HUES6 (cell line): Measurements from ENCODE around the gene COL12A1.

ENCODE experiments used
- H3K27ac ChIP-seq: 2 replicates; pipeline ENCODE4 v1.7.0; 2013; ENCODE audit warnings: low read depth, mild to moderate bottlenecking, low read length, inconsistent platforms
- H3K27me3 ChIP-seq: 2 replicates; pipeline ENCODE4 v1.6.1; 2013; ENCODE audit warnings: low read length; ENCODE audit not compliant: control insufficient read depth, insufficient read depth
- H3K36me3 ChIP-seq: 2 replicates; pipeline ENCODE4 v1.6.1; 2013; ENCODE audit warnings: low read length; ENCODE audit not compliant: control insufficient read depth, insufficient read depth
- H3K4me1 ChIP-seq: 2 replicates; pipeline ENCODE4 v1.6.1; 2013; ENCODE audit warnings: low read length; ENCODE audit not compliant: control insufficient read depth, insufficient read depth
- H3K4me3 ChIP-seq: 2 replicates; pipeline ENCODE4 v1.5.1; 2013; ENCODE audit warnings: low read depth, low read length
- H3K9ac ChIP-seq: one replicate; pipeline ENCODE4 v1.6.1; 2013; ENCODE audit warnings: mild to moderate bottlenecking, low read length
- H3K9me3 ChIP-seq: 2 replicates; pipeline ENCODE4 v1.6.1; 2013; ENCODE audit warnings: low read depth, low read length; ENCODE audit not compliant: control insufficient read depth, insufficient read depth

The COL12A1 gene

DNA sequence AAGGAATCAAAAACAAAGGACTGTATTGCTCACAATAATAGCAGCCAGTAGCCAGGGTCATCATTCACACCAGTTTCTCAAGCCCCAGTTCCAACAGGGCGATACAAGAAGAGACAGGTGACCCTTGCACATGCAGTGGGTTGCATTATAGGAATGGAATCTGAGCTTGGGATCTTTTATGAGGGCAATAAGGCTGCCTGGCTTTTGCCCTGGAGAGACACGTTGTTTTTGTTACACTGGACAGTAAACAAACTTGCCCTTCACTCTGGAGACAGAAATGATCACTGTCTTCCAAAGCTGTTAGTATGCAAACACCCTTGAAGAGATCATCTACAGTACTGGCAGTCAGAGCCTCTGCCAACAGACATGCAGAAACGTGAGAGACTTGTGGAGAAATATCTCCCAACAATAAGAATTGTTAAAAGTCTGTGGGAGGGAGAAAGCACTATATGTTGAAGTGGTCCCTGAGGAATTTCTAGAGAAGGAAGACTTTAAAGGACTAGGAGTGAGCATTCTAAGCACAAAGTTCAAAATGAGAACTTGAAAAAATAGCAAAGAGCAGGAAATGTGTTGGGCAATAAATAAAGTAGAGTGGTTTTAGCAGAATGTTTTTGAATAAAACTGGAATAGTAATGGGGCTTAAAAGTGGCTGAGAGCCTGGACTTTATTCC lies 6.2 kb upstream of the COL12A1 start:
- H3K9ac ChIP-seq: no peak overlapping the region

DNA sequence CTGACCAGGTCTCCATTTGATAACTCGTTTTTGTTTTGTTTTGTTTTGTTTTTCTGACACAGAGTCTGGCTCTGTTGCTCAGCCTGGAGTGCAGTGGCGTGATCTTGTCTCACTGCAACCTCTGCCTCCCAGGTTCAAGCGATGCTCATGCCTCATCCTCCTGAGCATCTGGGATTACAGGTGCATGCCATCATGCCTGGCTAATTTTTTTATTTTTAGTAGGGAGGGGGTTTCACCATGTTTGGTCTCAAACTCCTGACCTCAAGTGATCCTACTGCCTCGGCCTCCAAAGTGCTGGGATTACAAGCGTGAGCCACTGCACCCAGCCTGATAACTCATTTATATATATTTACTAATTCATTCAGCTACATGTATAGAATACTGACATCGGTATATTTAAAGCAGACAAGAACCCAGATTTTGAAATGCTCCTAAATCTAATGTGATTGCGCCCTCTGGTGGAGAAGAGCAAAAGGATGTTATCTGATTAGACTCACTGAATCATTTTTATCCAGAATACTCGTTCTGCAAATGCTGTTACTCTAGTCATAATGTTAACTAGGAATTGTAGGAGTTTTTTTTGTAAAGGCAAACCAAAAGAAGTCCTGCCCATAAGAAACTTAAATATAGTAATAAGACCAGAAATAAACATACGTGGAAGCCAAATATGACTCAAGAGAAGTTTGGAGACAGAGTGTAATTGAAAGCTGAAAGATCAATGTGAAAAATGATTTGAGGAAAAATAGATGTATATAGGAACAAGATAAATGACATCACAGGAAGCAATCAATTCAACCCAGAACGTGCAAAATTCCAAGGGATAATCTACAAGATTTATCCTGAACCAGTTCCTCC lies 5.3 kb upstream of the COL12A1 start:
- Histone ChIP-seq H3K9ac (no peak overlapping the region), H3K36me3 (no peaks in the 10 kb centered on the region), H3K4me1 (peaks cover 40% of the 10 kb centered on the region), H3K4me3 (no peak overlapping the region), H3K27ac (no peak overlapping the region), H3K27me3 (peaks cover 36% of the 10 kb centered on the region), H3K9me3 (no peaks in the 10 kb centered on the region)

More for the DNA sequence above, 6.2 kb upstream of the COL12A1 start:
- Histone ChIP-seq H3K4me3 (no peak overlapping the region), H3K4me1 (peaks cover 36% of the 10 kb centered on the region), H3K27me3 (peaks cover 26% of the 10 kb centered on the region), H3K27ac (no peak overlapping the region), H3K9me3 (no peaks in the 10 kb centered on the region), H3K36me3 (no peaks in the 10 kb centered on the region)

DNA sequence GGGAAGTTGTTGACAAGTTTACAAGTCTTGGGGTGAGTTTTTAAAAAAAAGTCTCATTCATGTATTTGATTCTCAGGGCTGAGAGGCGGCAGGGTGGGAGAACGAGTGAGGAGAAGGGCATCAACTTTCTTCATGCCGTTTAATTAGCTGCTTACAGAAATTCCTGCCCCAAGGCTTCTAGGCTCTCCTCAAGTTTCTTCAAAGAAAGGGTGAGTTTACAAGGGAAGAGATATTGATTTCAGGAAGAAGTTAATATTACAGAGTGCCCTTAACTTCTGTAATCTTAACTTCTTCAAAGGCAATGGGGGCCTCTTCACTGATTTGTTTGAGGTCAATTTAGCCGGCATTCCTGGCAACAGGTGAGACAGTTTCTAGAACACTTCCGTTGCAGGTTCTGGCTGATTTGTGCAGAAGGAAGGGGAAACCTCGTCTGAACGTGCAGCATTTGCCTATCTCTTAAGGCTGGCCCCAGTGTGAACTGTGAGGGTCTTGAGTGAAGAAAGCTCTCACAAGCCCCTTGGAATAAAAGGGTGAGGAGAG lies 3.4 kb upstream of the COL12A1 start:
- Histone ChIP-seq H3K36me3 (no peaks in the 10 kb centered on the region), H3K9me3 (no peaks in the 10 kb centered on the region), H3K27ac (no peak overlapping the region), H3K4me3 (no peak overlapping the region), H3K27me3 (peaks cover 54% of the 10 kb centered on the region), H3K4me1 (peaks cover 45% of the 10 kb centered on the region), H3K9ac (no peak overlapping the region)

DNA sequence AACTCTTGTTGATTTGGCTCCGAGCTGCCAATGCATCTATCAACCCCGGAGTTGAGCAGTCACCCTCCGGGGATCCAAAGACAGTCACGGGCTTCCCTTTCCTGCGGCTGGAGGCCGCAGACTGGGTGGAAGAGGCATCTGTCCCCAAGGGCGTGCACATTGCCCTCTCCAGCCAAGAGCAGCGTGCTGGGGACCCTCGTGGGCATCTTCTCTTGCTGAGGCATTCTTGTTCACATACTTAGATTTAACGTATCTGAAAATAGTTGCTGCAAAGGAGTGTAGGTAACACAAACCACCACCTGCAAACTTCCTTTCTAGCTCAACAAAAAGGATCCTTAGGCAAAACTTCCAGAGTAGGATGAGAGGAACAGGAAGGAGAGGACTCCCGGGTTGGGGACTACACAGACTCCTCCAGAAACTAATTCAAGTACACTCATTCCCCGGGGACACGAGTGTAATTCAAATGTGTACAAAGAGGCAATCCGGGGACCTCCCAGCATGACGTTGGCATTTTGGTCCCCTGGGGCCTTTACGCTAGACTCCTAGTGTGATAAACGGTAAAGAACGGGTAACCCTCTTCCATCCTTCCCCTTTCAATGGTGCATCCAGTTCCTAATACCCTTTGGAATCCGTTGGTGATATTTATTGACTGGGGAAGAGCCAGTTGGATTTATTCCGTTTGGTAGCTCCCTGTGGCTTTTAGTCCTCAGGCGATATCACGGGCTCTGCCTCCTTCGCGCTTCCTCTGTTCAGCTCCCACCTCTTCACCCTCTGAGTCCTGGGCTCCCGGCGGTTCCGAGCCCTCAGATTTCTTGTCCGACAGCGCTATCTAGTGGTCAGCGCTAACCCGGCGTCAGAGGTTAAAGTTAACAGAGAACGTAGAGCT lies 2.7 kb upstream of the COL12A1 start:
- no peak overlapping the region for H3K9ac ChIP-seq
- H3K36me3 ChIP-seq: no peaks in the 10 kb centered on the region
- peak overlapping the region; percentile 71 for H3K4me3 ChIP-seq
- no peaks in the 10 kb centered on the region for H3K9me3 ChIP-seq
- H3K4me1 ChIP-seq: peaks cover 45% of the 10 kb centered on the region
- peaks cover 61% of the 10 kb centered on the region for H3K27me3 ChIP-seq
- no peak overlapping the region for H3K27ac ChIP-seq

DNA sequence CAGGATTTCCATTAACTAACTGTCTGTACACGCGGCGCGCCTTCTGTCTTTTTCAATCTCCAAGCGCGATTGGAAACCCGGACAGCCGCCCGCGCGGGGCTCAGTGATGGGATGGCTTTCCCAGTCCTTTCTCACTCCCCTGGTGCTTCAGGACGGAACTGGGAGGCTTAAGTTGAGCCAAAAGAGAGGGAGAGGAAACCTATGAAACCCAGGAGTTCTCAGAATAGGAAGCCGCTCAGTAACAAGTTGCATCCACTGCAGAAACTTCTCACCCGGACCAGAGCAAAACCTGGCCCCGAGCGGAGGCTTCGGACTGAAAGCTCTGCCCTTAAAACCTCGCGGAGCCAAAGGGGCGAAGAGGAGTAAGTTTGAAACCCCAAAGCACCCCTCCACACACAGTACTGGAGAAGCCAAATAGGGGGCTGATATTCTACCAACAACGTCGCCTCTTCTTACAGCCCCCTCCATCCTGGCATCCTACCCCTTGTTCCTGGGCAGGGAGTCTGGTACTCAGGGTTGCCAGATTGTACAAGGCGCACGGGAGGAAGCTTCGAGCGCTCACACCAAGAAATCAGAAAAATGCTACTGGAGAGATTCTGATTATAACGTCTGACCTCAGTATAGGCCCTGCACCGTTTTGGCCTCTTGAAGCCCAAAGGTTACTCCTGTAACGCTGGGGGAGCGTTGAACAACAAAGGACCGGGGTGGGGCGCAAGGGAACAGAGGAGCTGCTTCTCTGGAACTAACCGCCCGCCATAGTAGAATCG lies 906 bp upstream of the COL12A1 start:
- no peaks in the 10 kb centered on the region for H3K36me3 ChIP-seq
- H3K9ac ChIP-seq: peak overlapping the region; percentile 3
- H3K27me3 ChIP-seq: peaks cover 79% of the 10 kb centered on the region
- peaks cover 29% of the 10 kb centered on the region for H3K4me1 ChIP-seq
- no peaks in the 10 kb centered on the region for H3K9me3 ChIP-seq
- no peak overlapping the region for H3K27ac ChIP-seq
- H3K4me3 ChIP-seq: peak overlapping the region; percentile 71

DNA sequence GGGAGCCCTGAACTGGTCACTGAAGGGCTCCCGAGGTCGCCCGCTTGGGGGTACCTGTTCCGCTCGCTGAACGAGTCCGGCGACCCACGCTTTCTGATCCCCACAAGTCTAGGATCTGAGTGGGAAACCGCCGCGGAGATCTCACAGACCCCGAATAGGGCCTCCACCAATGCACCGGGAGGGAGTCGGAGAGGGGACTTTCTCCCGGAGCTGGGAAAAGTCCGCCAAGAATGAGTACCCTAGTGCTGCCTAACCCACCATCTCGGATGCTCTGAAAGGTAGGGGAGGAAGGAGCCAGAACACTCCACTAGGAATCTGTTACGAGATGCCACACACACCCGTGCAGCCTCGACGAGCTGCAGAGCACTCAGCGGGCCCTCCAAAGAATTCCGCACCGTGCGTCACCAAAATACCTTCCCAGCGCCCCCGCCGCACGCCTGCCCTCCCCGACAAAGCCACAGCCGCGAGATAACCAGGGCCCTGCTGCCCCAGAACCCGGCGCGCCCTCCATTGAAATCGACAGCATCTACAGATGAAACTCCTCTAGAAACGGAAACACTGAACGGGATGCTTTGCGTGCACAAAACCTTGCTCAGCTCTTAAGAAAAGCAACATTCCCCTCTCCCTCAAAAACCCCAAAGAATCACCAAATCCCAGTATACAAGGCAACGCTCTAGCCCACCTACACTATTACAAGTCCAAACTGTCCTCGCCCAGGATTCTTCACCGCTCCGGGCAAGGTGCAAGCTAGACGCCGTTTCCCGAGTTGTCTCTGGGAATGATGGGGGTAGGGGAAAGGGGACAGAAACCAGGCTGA lies 686 bp downstream of the COL12A1 start:
- H3K9me3 ChIP-seq: no peaks in the 10 kb centered on the region
- no peak overlapping the region for H3K27ac ChIP-seq
- H3K9ac ChIP-seq: peak overlapping the region; percentile 39
- peaks cover 28% of the 10 kb centered on the region for H3K4me1 ChIP-seq
- peak overlapping the region; percentile 71 for H3K4me3 ChIP-seq
- H3K36me3 ChIP-seq: no peaks in the 10 kb centered on the region
- peaks cover 95% of the 10 kb centered on the region for H3K27me3 ChIP-seq

DNA sequence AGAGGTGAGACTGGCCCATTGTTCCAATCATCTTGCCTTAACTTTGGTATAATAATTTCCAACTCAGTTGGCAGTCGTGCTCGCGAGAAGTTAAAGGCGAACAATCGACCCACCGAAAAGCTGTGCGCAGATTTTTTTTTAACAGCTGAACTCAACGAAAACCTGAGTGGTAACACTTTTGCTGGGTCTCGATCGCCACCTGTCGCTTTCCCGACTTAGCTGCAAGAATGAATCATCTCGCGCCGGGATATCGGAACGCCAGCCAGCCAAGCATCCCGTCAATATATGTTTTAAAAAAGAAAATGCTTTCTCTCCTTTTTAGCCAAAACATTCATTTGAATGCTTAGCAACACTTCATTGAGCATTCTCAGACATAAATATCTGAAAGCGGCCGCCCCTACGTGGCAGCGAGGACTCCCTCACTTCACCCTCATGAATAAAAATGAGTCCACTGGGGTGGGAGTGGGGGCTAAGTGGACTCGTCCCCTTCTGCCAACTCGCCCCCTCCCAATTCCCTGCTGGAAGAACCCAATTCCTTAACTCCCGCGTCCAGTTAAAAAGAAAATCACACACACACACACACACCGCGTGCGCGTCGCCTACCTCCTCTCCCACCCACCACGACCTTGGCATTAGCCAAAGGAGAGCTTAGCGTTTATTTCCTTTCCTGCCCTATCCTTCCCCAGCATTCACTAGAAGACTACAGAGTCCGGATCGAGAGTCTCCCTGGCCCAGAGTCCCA lies 1.5 kb downstream of the COL12A1 start:
- Histone ChIP-seq H3K9ac (peak overlapping the region; percentile 39), H3K4me1 (peaks cover 28% of the 10 kb centered on the region), H3K36me3 (no peaks in the 10 kb centered on the region), H3K9me3 (no peaks in the 10 kb centered on the region), H3K27me3 (peaks cover 92% of the 10 kb centered on the region), H3K27ac (no peak overlapping the region), H3K4me3 (peak overlapping the region; percentile 71)

DNA sequence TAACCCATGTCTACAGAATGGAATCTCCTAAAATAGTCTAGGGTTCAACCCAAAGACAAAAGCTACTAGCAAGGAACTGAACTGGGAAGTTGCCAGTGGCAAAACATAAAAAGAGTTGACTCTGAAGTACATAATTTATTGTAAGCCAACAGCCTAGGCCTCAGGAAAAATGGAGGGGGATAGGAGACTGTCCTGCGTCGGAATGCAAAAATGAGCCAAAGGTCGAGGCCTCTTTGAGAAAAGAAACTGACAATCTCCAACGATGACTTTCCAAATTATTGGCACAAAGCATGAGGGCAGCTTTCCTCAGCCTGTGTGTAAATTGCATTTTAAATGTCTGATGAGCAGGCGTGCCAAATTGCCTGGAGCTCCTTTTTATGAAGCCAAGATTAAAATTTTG lies 2.1 kb downstream of the COL12A1 start:
- H3K9ac ChIP-seq: no peak overlapping the region
- H3K27ac ChIP-seq: no peak overlapping the region
- peaks cover 27% of the 10 kb centered on the region for H3K4me1 ChIP-seq

DNA sequence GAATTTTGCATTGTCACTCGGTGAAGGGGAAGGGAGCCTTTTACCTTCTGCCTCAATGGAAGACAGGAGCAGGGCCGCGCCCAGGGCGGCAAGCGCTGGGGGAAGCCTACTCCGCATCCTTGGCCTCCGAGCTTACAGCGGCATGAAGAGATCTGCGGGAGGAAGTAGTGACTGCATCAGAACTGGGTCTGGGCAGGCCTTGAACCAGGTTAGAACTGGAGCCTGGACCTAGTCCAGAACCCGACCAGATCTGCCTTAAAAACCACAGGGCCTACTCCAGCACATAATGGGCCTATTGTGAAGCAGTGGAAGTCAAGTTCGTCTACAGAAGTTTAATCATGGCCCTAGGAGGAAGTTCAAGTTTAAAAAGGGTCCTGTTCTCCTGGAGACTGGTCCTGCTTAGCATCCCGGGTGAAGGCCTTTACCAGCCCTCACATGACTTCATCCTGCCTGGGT lies 3.1 kb downstream of the COL12A1 start:
- Histone ChIP-seq H3K36me3 (no peaks in the 10 kb centered on the region), H3K4me1 (peaks cover 21% of the 10 kb centered on the region), H3K9ac (no peak overlapping the region), H3K27me3 (peaks cover 79% of the 10 kb centered on the region), H3K4me3 (peak overlapping the region; percentile 57), H3K9me3 (no peaks in the 10 kb centered on the region), H3K27ac (no peak overlapping the region)

More for the DNA sequence above, 2.1 kb downstream of the COL12A1 start:
- Histone ChIP-seq H3K27me3 (peaks cover 89% of the 10 kb centered on the region), H3K4me3 (no peak overlapping the region), H3K9me3 (no peaks in the 10 kb centered on the region), H3K36me3 (no peaks in the 10 kb centered on the region)
